Panc1 (cell line): Measurements from ENCODE around the gene STARD5. TPM values are rescaled to one million over a fixed set of nuclear protein-coding genes. Genes with fewer than 3 reads are reported as not detected.

Experiments used
- ATAC-seq: fragments of 200-7000 bp; cut with Tn5 transposase; 2 replicates; pipeline ENCODE4 v1.9.1; 2020; ENCODE audit warnings: mild to moderate bottlenecking, moderate library complexity
- BruUV-seq: library from RNA; stranded (reverse); fragments of 400-500 nt; replicated peaks from 2 replicates; lab custom pipeline; 2021; lab: Mats Ljungman, UMichigan
- CTCF ChIA-PET: fragments of 300-600 bp; sonication (Branson Sonifier 250); formaldehyde crosslinking; loops from one replicate; lab custom pipeline; 2022; ENCODE audit warnings: antibody characterized with exemption; lab: Charles Lee
- POLR2A ChIA-PET: fragments of 300-600 bp; sonication (Branson Sonifier 250); formaldehyde crosslinking; loops from one replicate; lab custom pipeline; 2022; ENCODE audit warnings: antibody characterized with exemption; lab: Charles Lee
- DNase-seq: peaks from one replicate; pipeline ENCODE4 v3.0.0-alpha.2; 2010; ENCODE audit warnings: low read depth, low spot score
- H3K27ac ChIP-seq: 2 replicates; pipeline ENCODE4 v1.5.1; 2011; ENCODE audit warnings: mild to moderate bottlenecking, low read length, inconsistent platforms
- H3K27me3 ChIP-seq: fragments of 200-500 bp; sonication (Bioruptor generic); 2 replicates; pipeline ENCODE4 v1.6.0; 2014; ENCODE audit warnings: low read length, inconsistent platforms; ENCODE audit not compliant: control insufficient read depth, insufficient read depth
- H3K36me3 ChIP-seq: fragments of 200-500 bp; sonication (Bioruptor generic); 2 replicates; pipeline ENCODE4 v1.5.1; 2014; ENCODE audit warnings: inconsistent platforms, mild to moderate bottlenecking, low read length, moderate library complexity; ENCODE audit not compliant: control insufficient read depth, insufficient read depth
- H3K4me1 ChIP-seq: 2 replicates; pipeline ENCODE4 v1.5.1; 2011; ENCODE audit warnings: inconsistent platforms, mild to moderate bottlenecking, low read length, moderate library complexity; ENCODE audit not compliant: control insufficient read depth, insufficient read depth
- H3K4me3 ChIP-seq, 2 experiments: 2 replicates each; pipeline ENCODE4 v1.5.1; 2011 to 2012; ENCODE audit warnings: low read depth in 2 of 2, low read length in 2 of 2, mild to moderate bottlenecking in 2 of 2, inconsistent platforms in 1 of 2, moderate library complexity in 1 of 2
- H3K9me3 ChIP-seq: fragments of 200-500 bp; sonication (Bioruptor generic); 2 replicates; pipeline ENCODE4 v1.5.1; 2014; ENCODE audit warnings: low read depth, mild to moderate bottlenecking, inconsistent platforms, low read length, moderate library complexity; ENCODE audit not compliant: control insufficient read depth, insufficient read depth
- POLR2AphosphoS5 ChIP-seq: IDR thresholded peaks from 2 replicates; pipeline ENCODE4 v1.6.1; 2012; ENCODE audit warnings: mild to moderate bottlenecking, low read depth, low read length, moderate library complexity
- SIN3A ChIP-seq: IDR thresholded peaks from 2 replicates; pipeline ENCODE4 v1.6.1; 2012; ENCODE audit warnings: low read depth, mild to moderate bottlenecking, low read length, moderate library complexity, borderline replicate concordance; ENCODE audit not compliant: insufficient read depth
- TCF7L2 ChIP-seq: IDR thresholded peaks from 2 replicates; pipeline ENCODE4 v1.6.1; 2011; ENCODE audit warnings: mild to moderate bottlenecking, low read depth, low read length, inconsistent platforms
- in situ Hi-C: cut with HindIII; loops from 2 replicates; pipeline ENCODE4 v1.10.0; 2016; ENCODE audit warnings: low sequenced_read_pairs, low pct_unique_long_range_greater_than_20kb
- intact Hi-C: fragments of 100-400 bp; cut with micrococcal nuclease; formaldehyde crosslinking; loops from one replicate; pipeline ENCODE4 v1.10.0; 2022; ENCODE audit not compliant: unreplicated experiment
- total RNA-seq: library from RNA; stranded (reverse); gene quantifications from one replicate; pipeline ENCODE4 v1.2.1, GENCODE V29; 2021; ENCODE audit not compliant: unreplicated experiment
- TF ChIP-seq, protein P1 (sequence below), 2 experiments: IDR thresholded peaks; 2 replicates each; pipeline ENCODE4 v1.6.1; 2011 to 2012; ENCODE audit warnings: low read depth in 2 of 2, control low read depth in 1 of 2, low read length in 1 of 2, mild to moderate bottlenecking in 1 of 2, moderate library complexity in 1 of 2; ENCODE audit not compliant: insufficient read depth in 1 of 2
- TF ChIP-seq, protein P2 (sequence below): fragments of 450-650 bp; IDR thresholded peaks from 2 replicates; pipeline ENCODE4 v1.5.1; 2017; ENCODE audit warnings: mild to moderate bottlenecking

STARD5 gene
- total RNA-seq, 1 experiment from 2014 or later, result 2.9 TPM

DNA sequence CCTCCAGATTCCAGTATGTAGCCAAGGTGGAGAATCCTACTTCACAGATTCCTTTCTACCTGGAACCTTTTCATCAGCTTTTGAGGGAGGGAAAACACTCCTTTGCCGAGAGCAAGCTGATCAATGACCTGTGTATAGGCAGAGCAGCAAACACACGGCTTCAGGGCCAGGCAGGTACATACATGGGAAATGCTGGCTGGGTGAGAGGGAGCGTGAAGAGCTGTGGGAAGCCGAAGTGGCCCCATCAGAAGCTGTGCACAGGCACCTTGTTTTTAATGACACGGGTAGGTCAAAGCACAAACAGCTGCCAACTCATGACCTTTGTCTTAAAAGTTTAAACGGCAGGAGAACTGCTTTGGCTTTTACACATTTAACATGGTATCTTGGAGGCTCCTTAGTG, 25.3 kb downstream of the STARD5 start:
- POLR2A ChIA-PET, result no interaction called here
- DNase-seq (no peak), ATAC-seq (no peak)
- Histone ChIP-seq H3K4me1 (no peaks in the 10 kb centered on the region), H3K27ac (no peak overlapping the region), H3K27me3 (peaks cover 4% of the 10 kb centered on the region; the same call in 1 of the 2 replicates), H3K4me3 (no peak overlapping the region), H3K36me3 (no peaks in the 10 kb centered on the region), H3K9me3 (no peaks in the 10 kb centered on the region)
- in situ Hi-C loops (no loop called here), intact Hi-C loops (no loop called here)
- TF ChIP-seq SIN3A (no peak), POLR2AphosphoS5 (no peak), TCF7L2 (no peak)
- TF ChIP-seq, protein P1, sequence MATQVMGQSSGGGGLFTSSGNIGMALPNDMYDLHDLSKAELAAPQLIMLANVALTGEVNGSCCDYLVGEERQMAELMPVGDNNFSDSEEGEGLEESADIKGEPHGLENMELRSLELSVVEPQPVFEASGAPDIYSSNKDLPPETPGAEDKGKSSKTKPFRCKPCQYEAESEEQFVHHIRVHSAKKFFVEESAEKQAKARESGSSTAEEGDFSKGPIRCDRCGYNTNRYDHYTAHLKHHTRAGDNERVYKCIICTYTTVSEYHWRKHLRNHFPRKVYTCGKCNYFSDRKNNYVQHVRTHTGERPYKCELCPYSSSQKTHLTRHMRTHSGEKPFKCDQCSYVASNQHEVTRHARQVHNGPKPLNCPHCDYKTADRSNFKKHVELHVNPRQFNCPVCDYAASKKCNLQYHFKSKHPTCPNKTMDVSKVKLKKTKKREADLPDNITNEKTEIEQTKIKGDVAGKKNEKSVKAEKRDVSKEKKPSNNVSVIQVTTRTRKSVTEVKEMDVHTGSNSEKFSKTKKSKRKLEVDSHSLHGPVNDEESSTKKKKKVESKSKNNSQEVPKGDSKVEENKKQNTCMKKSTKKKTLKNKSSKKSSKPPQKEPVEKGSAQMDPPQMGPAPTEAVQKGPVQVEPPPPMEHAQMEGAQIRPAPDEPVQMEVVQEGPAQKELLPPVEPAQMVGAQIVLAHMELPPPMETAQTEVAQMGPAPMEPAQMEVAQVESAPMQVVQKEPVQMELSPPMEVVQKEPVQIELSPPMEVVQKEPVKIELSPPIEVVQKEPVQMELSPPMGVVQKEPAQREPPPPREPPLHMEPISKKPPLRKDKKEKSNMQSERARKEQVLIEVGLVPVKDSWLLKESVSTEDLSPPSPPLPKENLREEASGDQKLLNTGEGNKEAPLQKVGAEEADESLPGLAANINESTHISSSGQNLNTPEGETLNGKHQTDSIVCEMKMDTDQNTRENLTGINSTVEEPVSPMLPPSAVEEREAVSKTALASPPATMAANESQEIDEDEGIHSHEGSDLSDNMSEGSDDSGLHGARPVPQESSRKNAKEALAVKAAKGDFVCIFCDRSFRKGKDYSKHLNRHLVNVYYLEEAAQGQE (IDR thresholded peaks at IDR 0.05; ENCODE audit: insufficient read depth in 1 of 2, low read depth in 2 of 2, low read length in 1 of 2), result no peak
- TF ChIP-seq, protein P2, sequence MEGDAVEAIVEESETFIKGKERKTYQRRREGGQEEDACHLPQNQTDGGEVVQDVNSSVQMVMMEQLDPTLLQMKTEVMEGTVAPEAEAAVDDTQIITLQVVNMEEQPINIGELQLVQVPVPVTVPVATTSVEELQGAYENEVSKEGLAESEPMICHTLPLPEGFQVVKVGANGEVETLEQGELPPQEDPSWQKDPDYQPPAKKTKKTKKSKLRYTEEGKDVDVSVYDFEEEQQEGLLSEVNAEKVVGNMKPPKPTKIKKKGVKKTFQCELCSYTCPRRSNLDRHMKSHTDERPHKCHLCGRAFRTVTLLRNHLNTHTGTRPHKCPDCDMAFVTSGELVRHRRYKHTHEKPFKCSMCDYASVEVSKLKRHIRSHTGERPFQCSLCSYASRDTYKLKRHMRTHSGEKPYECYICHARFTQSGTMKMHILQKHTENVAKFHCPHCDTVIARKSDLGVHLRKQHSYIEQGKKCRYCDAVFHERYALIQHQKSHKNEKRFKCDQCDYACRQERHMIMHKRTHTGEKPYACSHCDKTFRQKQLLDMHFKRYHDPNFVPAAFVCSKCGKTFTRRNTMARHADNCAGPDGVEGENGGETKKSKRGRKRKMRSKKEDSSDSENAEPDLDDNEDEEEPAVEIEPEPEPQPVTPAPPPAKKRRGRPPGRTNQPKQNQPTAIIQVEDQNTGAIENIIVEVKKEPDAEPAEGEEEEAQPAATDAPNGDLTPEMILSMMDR, result no peak
- CTCF ChIA-PET, result no interaction called here
- no TSS peak for BruUV-seq

DNA sequence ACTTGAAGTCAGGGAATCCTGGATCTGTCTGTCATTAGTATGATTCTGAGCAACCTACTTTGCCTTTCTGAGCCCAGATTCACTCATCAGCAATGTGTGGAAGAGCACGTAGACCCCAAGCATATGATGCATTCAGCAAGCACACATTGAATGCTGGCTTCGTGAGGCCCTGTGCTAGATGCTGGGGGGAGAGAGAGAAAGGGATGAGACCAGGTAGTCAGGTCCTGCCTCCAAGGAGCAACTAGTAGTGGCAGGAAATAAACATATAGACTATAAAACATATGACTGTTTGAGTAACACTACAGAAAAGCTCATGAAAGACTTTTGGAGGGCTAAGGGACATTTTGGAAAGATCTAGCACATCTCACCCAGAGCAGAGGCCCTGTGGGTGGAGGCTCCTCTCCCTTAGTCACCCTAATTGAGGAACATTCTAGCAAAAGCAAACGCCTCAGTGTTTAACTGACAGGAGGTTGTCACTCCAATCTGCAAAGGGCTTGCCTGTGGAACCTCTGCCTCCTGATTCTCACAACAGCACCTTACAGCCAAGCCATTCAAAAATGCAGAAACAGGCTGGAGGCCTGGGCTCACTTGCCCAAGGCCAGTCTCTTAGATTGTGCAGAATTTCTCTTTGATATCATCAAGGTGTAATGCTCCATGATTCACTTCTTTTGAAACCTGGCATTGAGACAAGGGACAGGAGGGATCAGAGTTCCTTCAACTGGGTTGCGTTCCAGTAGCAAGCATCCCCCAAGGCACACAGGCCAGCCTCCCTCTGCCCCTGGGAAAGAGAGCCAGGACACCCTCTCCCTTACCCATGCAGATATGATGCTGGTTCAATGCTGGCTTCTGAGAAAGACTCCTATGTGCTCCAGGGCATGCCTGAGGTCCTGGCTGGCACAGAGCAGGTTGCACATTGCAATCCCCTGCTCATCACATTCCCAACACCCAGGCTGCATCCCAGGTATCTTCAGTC, 26.1 kb downstream of the STARD5 start:
- Histone ChIP-seq H3K4me3 (no peak overlapping the region), H3K27ac (no peak overlapping the region), H3K27me3 (peaks cover 4% of the 10 kb centered on the region; the same call in 1 of the 2 replicates), H3K4me1 (no peaks in the 10 kb centered on the region), H3K9me3 (no peaks in the 10 kb centered on the region), H3K36me3 (no peaks in the 10 kb centered on the region)
- no peak for TF ChIP-seq POLR2AphosphoS5
- TF ChIP-seq, protein P1 (IDR thresholded peaks at IDR 0.05; ENCODE audit: insufficient read depth in 1 of 2, low read depth in 2 of 2, low read length in 1 of 2), result no peak
- no peak for TF ChIP-seq SIN3A
- TF ChIP-seq TCF7L2, result no peak
- TF ChIP-seq, protein P2, result no peak
- ATAC-seq (no peak), DNase-seq (no peak)
- no TSS peak for BruUV-seq
- ChIA-PET CTCF (no interaction called here), POLR2A (no interaction called here)
- in situ Hi-C loops, result no loop called here
- intact Hi-C loops, result no loop called here
